Epithelial cell of esophagus (primary cell): ENCODE results near the gene EWSR1.

ENCODE experiments used
- DNase-seq: peaks from one replicate; pipeline ENCODE4 v3.0.0; 2010; ENCODE audit warnings: low read depth
- H3K4me3 ChIP-seq: 2 replicates; pipeline ENCODE4 v1.5.1; 2011; ENCODE audit warnings: mild to moderate bottlenecking, low read length, control low read depth
- CTCF ChIP-seq: IDR thresholded peaks from 2 replicates; pipeline ENCODE4 v1.5.1; 2011; ENCODE audit warnings: low read depth, mild to moderate bottlenecking, low read length, control low read depth, inconsistent platforms; ENCODE audit not compliant: insufficient read depth; ENCODE audit errors: missing control alignments

The EWSR1 gene

DNA sequence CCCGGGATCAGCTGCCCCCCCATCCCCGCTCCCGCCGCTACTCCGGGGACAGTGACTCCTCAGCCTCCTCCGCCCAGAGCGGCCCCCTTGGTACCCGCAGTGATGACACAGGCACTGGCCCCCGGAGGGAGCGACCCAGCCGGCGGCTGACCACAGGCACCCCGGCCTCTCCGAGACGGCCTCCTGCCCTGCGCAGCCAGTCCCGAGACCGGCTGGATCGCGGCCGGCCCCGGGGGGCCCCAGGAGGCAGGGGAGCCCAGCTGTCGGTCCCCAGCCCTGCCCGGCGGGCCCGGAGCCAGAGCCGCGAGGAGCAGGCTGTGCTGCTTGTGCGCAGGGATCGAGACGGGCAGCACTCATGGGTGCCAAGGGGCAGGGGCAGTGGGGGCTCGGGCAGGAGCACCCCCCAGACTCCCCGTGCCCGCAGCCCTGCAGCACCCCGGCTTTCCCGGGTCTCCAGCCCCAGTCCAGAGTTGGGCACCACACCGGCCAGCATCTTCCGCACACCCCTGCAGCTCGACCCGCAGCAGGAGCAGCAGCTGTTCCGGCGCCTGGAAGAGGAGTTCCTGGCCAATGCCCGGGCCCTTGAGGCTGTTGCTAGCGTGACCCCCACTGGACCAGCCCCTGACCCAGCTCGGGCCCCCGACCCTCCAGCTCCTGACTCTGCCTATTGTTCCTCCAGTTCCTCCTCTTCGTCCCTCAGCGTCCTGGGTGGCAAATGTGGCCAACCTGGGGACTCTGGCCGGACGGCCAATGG, 43.6 kb downstream of the EWSR1 start:
- TF ChIP-seq CTCF, result no peak
- no peak overlapping the region for H3K4me3 ChIP-seq
- no peak for DNase-seq

DNA sequence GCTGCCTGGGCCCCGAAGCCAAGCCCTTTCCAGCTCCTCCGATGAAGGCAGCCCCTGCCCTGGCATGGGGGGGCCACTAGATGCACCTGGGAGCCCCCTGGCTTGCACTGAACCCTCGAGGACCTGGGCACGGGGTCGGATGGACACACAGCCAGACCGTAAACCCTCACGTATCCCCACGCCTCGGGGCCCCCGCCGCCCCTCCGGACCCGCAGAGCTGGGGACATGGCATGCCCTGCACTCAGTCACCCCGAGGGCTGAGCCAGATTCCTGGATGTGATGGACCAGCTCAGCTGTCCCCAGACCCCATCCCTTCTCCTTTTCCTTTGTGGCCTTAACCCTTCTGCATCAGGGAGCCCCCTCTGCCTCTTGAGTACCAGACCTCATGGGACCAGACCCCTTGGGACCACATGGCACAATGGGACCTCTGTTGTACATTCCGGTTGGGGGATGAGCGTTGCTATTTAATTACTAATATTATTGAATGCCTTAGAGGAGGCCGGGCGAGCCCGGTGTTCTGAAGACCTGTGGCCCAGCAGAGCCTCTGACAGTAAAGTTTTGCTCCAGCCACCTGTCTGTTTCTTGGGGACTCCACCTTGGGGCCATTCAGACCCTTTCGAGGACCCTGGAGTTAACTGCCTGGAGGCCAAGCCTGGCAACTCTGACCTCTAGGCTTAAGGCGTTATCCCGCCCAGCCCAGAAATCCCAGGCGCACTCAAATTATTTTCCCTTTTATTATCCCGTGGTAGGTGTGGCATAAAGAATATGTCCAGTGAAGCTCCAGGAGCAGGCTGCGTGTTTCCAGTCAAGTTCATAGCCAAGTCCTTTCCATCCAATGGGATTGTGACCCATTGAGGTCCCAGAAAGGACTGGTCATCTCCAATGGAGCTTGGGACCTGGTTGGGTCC, 44.4 kb downstream of the EWSR1 start:
- DNase-seq, result no peak
- TF ChIP-seq CTCF, result no peak
- H3K4me3 ChIP-seq, result no peak overlapping the region

DNA sequence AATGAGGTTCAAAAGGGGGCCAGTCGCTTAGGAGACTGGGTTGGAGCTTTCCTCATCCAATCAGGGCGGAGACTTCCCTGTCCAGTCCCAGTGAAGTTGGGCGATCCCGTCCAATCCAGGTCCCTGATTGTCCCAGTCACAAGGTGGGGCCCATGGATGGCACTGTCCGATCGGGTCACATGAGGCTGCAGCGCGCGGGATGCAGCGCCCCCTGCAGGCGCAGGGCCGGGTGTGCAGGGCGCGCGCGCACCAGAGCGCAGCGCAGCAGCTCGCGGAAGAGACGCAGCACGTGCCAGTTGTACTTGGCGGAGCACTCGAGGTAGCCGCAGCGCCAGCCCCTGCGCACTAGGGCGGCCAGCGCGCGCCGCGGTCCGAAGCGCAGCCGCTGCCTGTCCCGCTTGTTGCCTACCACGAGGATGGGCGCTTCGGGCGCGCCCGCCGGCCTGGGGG, 45.1 kb downstream of the EWSR1 start:
- peak; percentile 43 for DNase-seq
- TF ChIP-seq CTCF, result peak; percentile 50
- no peak overlapping the region for H3K4me3 ChIP-seq

DNA sequence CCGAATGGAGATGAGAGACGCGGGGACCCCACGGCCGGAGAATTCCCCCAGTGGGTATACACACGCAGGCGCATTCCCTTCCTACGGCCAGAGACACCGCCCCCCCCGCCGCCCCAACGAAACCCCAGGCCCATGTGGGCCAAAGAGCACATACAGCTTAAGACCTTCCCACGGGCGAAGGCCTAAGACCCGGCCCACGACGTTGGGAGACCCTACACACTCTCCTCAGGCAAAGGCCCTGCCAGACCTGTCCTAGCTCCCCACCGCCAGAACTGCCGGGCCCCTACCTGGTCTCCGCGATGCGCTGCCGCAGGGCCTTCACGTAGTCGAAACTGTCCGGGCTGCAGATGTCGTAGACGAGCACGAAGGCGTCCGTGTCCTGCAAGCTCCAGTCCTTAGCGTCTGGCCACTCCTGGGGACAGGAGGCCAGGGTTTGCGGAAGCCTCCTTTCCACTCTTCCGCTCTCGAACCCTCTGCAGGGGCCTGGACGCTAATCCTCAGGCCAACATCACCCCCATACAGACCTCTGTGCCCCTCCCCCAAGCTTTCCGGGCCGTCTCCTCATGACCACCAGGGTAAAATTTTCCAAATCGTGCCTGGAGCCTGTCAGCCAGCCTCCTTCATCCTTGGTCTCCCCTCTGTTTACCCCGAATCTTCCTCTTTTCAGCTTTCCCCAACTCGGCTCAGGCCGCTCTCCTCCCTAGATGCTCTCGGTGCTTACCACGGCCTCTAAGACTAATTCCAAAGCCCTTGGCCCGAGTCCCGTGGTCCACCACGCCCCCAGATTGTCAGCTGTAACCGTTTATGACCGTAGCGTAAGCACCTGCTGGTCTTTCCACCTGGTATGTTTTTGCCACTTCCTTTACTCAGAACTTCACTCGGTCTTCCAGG, 45.8 kb downstream of the EWSR1 start:
- no peak for TF ChIP-seq CTCF
- H3K4me3 ChIP-seq, result no peak overlapping the region
- DNase-seq, result no peak

- no peak overlapping the region for H3K4me3 ChIP-seq
- no peak for TF ChIP-seq CTCF
- no peak for DNase-seq
These were observed 46.6 kb downstream of the EWSR1 start for GRCh38 chr22:29314537-29315285.
